HG03460 (cell line): ENCODE results near the gene IGF2R.

Experiments
- ATAC-seq: cut with Tn5 transposase; IDR thresholded peaks from one replicate; pipeline ENCODE4 v1.9.1; 2021; ENCODE audit not compliant: unreplicated experiment

Gene IGF2R

GRCh38 chr6:159973406-159973805 is 4.5 kb downstream of the IGF2R start:
- ATAC-seq = no peak

GRCh38 chr6:159973951-159974350 is 5.1 kb downstream of the IGF2R start:
- peak; percentile 46 for ATAC-seq

GRCh38 chr6:159974932-159975331 is 6.0 kb downstream of the IGF2R start:
- no peak for ATAC-seq

GRCh38 chr6:159976686-159977254 is 7.9 kb downstream of the IGF2R start:
- no peak for ATAC-seq

GRCh38 chr6:159977255-159977903 is 8.5 kb downstream of the IGF2R start:
- no peak for ATAC-seq

GRCh38 chr6:159977904-159978268 is 9.0 kb downstream of the IGF2R start:
- no peak for ATAC-seq

GRCh38 chr6:159978291-159979135 is 9.6 kb downstream of the IGF2R start:
- ATAC-seq = peak; percentile 26

- ATAC-seq = peak; percentile 62
Observed at GRCh38 chr6:159979136-159979874, 10.4 kb downstream of the IGF2R start.

- ATAC-seq = no peak
Observed at GRCh38 chr6:159980474-159980873, 11.6 kb downstream of the IGF2R start.

GRCh38 chr6:159981071-159981402 is 12.2 kb downstream of the IGF2R start:
- ATAC-seq = no peak

- ATAC-seq = peak; percentile 58
Observed at GRCh38 chr6:159981403-159982245, 12.7 kb downstream of the IGF2R start.

GRCh38 chr6:159982731-159983506 is 14.0 kb downstream of the IGF2R start:
- no peak for ATAC-seq

- ATAC-seq = no peak
Observed at GRCh38 chr6:159983641-159984080, 14.8 kb downstream of the IGF2R start.

- no peak for ATAC-seq
Observed at GRCh38 chr6:159984268-159984786, 15.4 kb downstream of the IGF2R start.

GRCh38 chr6:159985296-159985945 is 16.5 kb downstream of the IGF2R start:
- no peak for ATAC-seq

- ATAC-seq = no peak
Observed at GRCh38 chr6:159988983-159989454, 20.1 kb downstream of the IGF2R start.

- ATAC-seq = peak; percentile 81
Observed at GRCh38 chr6:159989492-159990480, 20.9 kb downstream of the IGF2R start.

- ATAC-seq = no peak
Observed at GRCh38 chr6:159992366-159992765, 23.5 kb downstream of the IGF2R start.
